ENCODE measurements around the gene MYLK.

MYLK gene

GRCh38 chr3:123801474-123801873 is 82.7 kb downstream of the MYLK start:
- H3K9ac ChIP-seq (ENCODE audit: low read length), result no peak overlapping the region

GRCh38 chr3:123800362-123800682 is 83.8 kb downstream of the MYLK start:
- no peaks in the 10 kb centered on the region for H4K20me1 ChIP-seq (ENCODE audit: insufficient read depth, low read length)
- no peaks in the 10 kb centered on the region for H3K36me3 ChIP-seq (ENCODE audit: insufficient read depth, low read length)

More at GRCh38 chr3:123801474-123801873, 82.7 kb downstream of the MYLK start:
- no peaks in the 10 kb centered on the region for H3K4me1 ChIP-seq (ENCODE audit: insufficient read depth, low read length, severe bottlenecking)
- H3K4me2 ChIP-seq (ENCODE audit: low read length), result no peak overlapping the region
- H3K27me3 ChIP-seq (ENCODE audit: insufficient read depth, low read length), result no peaks in the 10 kb centered on the region
- H3F3A ChIP-seq (ENCODE audit: insufficient read depth, low read length), result no peaks in the 10 kb centered on the region
- TF ChIP-seq, protein P1, sequence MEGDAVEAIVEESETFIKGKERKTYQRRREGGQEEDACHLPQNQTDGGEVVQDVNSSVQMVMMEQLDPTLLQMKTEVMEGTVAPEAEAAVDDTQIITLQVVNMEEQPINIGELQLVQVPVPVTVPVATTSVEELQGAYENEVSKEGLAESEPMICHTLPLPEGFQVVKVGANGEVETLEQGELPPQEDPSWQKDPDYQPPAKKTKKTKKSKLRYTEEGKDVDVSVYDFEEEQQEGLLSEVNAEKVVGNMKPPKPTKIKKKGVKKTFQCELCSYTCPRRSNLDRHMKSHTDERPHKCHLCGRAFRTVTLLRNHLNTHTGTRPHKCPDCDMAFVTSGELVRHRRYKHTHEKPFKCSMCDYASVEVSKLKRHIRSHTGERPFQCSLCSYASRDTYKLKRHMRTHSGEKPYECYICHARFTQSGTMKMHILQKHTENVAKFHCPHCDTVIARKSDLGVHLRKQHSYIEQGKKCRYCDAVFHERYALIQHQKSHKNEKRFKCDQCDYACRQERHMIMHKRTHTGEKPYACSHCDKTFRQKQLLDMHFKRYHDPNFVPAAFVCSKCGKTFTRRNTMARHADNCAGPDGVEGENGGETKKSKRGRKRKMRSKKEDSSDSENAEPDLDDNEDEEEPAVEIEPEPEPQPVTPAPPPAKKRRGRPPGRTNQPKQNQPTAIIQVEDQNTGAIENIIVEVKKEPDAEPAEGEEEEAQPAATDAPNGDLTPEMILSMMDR (IDR thresholded peaks at IDR 0.05; ENCODE audit: low read length), result no peak
- TF ChIP-seq EZH2 (IDR thresholded peaks at IDR 0.05; ENCODE audit: borderline replicate concordance, low read length), result no peak
- H3K9me3 ChIP-seq (ENCODE audit: low read length), result no peaks in the 10 kb centered on the region
- no peak overlapping the region for H2AFZ ChIP-seq (ENCODE audit: low read length)
- no peaks in the 10 kb centered on the region for H3K36me3 ChIP-seq (ENCODE audit: insufficient read depth, low read length)
- H3K4me3 ChIP-seq (ENCODE audit: low read depth, low read length, poor library complexity, severe bottlenecking), result no peak overlapping the region
- H3K27ac ChIP-seq (ENCODE audit: low read depth, low read length, poor library complexity, severe bottlenecking), result no peak overlapping the region
- no peaks in the 10 kb centered on the region for H3K9me2 ChIP-seq (ENCODE audit: low read depth, low read length)
- H4K20me1 ChIP-seq (ENCODE audit: insufficient read depth, low read length), result no peaks in the 10 kb centered on the region
- H3K79me2 ChIP-seq (ENCODE audit: insufficient read depth, low read length), result no peaks in the 10 kb centered on the region

GRCh38 chr3:123799544-123800361 is 84.4 kb downstream of the MYLK start:
- H4K20me1 ChIP-seq (ENCODE audit: insufficient read depth, low read length), result no peaks in the 10 kb centered on the region
- H3K36me3 ChIP-seq (ENCODE audit: insufficient read depth, low read length), result no peaks in the 10 kb centered on the region
- no peaks in the 10 kb centered on the region for H3K9me2 ChIP-seq (ENCODE audit: low read depth, low read length)
- no peaks in the 10 kb centered on the region for H3K27me3 ChIP-seq (ENCODE audit: insufficient read depth, low read length)
- no peaks in the 10 kb centered on the region for H3K79me2 ChIP-seq (ENCODE audit: insufficient read depth, low read length)
- H3K4me3 ChIP-seq (ENCODE audit: low read depth, low read length, poor library complexity, severe bottlenecking), result no peak overlapping the region
- no peak overlapping the region for H3K4me2 ChIP-seq (ENCODE audit: low read length)
- TF ChIP-seq, protein P1 (IDR thresholded peaks at IDR 0.05; ENCODE audit: low read length), result no peak
- no peak for TF ChIP-seq EZH2 (IDR thresholded peaks at IDR 0.05; ENCODE audit: borderline replicate concordance, low read length)
- no peaks in the 10 kb centered on the region for H3K4me1 ChIP-seq (ENCODE audit: insufficient read depth, low read length, severe bottlenecking)
- no peaks in the 10 kb centered on the region for H3K9me3 ChIP-seq (ENCODE audit: low read length)
- H3F3A ChIP-seq (ENCODE audit: insufficient read depth, low read length), result no peaks in the 10 kb centered on the region
- no peak overlapping the region for H3K9ac ChIP-seq (ENCODE audit: low read length)
- H2AFZ ChIP-seq (ENCODE audit: low read length), result no peak overlapping the region
- H3K27ac ChIP-seq (ENCODE audit: low read depth, low read length, poor library complexity, severe bottlenecking), result no peak overlapping the region

More at GRCh38 chr3:123800362-123800682, 83.8 kb downstream of the MYLK start:
- Histone ChIP-seq H3K27ac (ENCODE audit: low read depth, low read length, poor library complexity, severe bottlenecking) (no peak overlapping the region), H3K4me1 (ENCODE audit: insufficient read depth, low read length, severe bottlenecking) (no peaks in the 10 kb centered on the region), H2AFZ (ENCODE audit: low read length) (no peak overlapping the region), H3K4me2 (ENCODE audit: low read length) (no peak overlapping the region), H3F3A (ENCODE audit: insufficient read depth, low read length) (no peaks in the 10 kb centered on the region), H3K79me2 (ENCODE audit: insufficient read depth, low read length) (no peaks in the 10 kb centered on the region), H3K27me3 (ENCODE audit: insufficient read depth, low read length) (no peaks in the 10 kb centered on the region), H3K9me3 (ENCODE audit: low read length) (no peaks in the 10 kb centered on the region), H3K4me3 (ENCODE audit: low read depth, low read length, poor library complexity, severe bottlenecking) (no peak overlapping the region), H3K9ac (ENCODE audit: low read length) (no peak overlapping the region), H3K9me2 (ENCODE audit: low read depth, low read length) (no peaks in the 10 kb centered on the region)
- TF ChIP-seq, protein P1 (IDR thresholded peaks at IDR 0.05; ENCODE audit: low read length), result no peak
- TF ChIP-seq EZH2 (IDR thresholded peaks at IDR 0.05; ENCODE audit: borderline replicate concordance, low read length), result no peak

Measured in OCI-LY1 (cell line).